Cardiac atrium fibroblast (primary cell): ENCODE measurements around the gene CCDC169. TPM values are rescaled to one million over a fixed set of nuclear protein-coding genes. Genes with fewer than 3 reads are reported as not detected.

Source experiments
- total RNA-seq: library from RNA; depleted of rRNA; stranded (reverse); fragments of >200 nt; gene quantifications from 2 replicates; pipeline ENCODE4 v1.2.3, GENCODE V29; 2015

CCDC169 gene
- 0.90 TPM in 1 of 2 replicates, not detected in the other for total RNA-seq

DNA sequence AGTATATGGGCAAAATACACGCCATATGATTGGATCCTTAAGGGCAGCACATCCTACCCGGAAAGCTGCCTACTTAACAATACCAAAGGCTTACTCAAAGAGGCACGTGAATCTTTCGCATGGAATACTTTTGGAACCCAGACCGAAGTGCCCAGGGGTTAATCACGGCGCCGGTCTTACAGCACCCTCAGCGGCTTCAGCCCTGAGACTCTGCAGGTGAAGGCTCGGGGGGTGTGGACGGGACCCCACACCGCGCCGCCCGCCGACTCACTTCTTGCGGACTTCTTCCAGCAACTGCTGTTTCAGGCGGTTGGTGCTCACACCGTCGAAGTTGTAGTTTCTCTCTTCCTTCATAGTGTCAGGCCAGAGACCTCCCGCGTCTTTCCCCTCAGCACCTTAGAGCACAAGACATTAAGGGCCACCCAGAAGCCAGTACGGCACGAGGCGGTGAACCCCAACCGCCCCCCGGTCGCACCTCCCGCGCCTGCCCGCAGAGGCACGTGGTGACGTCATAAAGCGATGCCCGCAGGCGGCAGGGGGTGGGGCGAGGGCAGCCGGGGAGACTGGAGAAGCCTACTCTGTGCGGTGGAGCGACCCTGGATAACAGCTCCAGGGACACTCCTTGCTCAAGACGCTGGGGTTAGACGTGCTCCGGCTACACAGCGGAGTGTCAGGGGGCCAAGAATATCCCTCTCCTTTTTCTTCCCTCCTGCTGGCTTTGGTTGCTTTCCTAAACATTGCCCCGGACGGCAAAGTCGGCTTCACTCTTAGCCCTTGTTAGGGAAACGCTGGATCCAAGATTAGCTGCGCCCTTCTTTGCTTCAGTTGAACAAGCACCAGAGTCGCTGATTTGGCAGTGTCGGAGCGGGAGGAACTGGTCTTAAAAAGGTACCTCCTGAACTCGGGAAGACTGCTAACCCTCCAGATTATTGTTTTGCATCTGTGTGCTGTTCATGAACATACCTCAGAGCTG lies at the start of gene CCDC169:
CCDC169 (minus strand) TSS at position 449 of the 973 bp plus-strand sequence; CDS start at position 354, 95 bp downstream.

DNA sequence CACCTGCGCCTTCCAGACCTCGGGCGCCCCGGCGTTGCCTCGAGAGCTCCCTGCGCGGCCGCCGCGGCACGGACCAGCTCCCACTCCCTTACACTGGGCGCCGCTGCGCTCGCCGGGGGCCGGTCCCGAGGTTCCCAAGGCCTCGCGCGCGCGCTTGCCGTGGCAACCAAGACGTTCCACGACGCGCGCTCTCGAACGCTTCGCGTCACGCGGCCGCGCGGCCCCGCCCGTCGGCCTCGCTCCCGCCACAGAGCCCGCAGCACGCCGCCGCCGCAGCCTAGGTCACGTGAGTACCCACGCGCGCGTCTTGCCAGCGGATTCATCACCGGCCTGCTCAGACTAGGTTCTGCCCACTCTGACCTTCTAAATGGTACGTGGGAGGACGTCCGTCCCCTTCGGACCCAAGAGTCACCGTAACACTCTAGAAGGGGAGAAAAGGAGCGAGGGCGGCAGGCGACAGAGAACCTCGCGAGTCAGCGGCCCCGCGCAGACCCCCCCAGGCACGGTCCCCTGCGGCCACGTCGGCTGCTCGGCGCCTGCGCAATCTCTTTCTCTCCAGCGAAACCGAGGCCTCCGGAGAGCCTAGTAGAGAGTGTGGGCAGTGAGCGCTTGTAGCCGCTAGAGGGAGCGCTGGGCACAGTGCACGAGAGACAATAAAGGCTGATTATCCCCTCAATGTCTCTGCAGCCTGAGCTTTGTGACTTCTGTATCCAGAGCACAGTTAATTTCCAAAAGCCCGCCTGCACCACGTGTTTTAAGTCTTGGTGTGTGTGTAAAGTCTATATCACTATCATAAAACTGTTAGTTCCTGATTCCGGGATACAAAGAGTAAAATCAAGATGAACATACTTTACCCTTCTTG lies 48.8 kb upstream of the CCDC169 start, which contains the start of gene SPART:
SPART (minus strand) TSS at position 173 of the 862 bp plus-strand sequence. CDS start 10,564 bp downstream, outside the sequence.

DNA sequence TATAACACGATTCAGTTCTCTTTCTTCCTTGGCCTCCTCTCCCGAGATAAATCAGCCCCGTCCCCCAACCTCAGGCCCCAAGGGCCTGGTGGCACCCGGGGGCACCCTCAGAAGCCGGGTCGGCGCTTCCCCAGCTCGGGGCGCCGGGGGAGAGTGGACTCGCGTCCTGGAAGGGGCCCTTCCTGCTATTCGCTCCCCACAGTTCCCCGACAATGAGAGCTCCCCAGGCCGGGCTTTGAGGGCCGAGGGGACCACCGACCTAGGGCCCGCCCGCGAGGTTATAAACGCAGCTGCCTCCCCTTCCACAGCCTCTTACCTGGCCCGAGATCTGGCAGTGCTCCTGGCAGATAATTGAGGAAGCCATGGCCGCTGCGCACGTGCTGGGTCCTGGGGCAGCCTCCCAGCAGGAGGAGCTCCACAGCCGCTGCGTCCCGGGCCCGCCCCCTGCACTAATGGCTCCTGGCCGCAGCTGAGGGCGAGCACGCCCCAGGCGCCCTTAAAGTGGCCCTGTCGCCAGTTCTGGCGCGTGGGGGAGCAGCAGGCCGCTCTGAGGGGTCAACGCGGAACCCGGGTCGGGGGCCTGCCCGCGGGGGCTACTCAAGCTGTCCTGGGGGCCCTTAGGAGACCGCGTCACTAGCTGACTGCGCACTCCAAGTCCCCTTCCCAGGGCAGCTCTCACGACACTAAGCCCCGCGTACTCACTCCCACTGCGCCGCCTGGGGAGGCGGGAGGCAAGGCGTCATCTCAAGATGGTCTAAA lies 83.3 kb downstream of the CCDC169 start, which contains the start of gene SOHLH2:
SOHLH2 (minus strand) TSS at position 394 of the 759 bp plus-strand sequence; CDS start at position 364, 30 bp downstream.

Other genes starting within 250 kb of the CCDC169 start
- 3.2 and 10.0 TPM in 2 replicates for gene DCLK1, start 166.4 kb downstream of the CCDC169 start, total RNA-seq
- not detected in 2 replicates for gene SOHLH2, start 83.3 kb downstream of the CCDC169 start, total RNA-seq
- gene SPART, start 48.6 kb upstream of the CCDC169 start, total RNA-seq: 65.9 and 104 TPM in 2 replicates
- gene CCNA1, start 134.7 kb upstream of the CCDC169 start, total RNA-seq: 4.0 and 7.5 TPM in 2 replicates